Liver (tissue), 9 donors: ENCODE data around the gene CEACAM6. TPM values are rescaled to one million over a fixed set of nuclear protein-coding genes. Genes with fewer than 3 reads are reported as not detected.

Experiments
- DNase-seq: peaks from one replicate; pipeline ENCODE4 v3.0.0-alpha.2; 2017; ENCODE audit warnings: low spot score
- H3K27ac ChIP-seq, 2 donors: one replicate each; pipeline ENCODE4 v1.7.0; 2013; ENCODE audit warnings: inconsistent platforms in 2 of 2, low read length in 2 of 2, control low read depth in 1 of 2, low read depth in 1 of 2, mild to moderate bottlenecking in 1 of 2
- H3K27me3 ChIP-seq, 4 donors: one replicate each; pipeline versions ENCODE4 v1.6.1 to v1.7.0; 2013; ENCODE audit warnings: low read length in 3 of 4, inconsistent platforms in 1 of 4, mild to moderate bottlenecking in 1 of 4, moderate library complexity in 1 of 4; ENCODE audit not compliant: control insufficient read depth in 4 of 4, insufficient read depth in 4 of 4
- H3K36me3 ChIP-seq, 4 donors: one replicate each; pipeline versions ENCODE4 v1.6.1 to v1.7.0; 2013; ENCODE audit warnings: low read length in 3 of 4, mild to moderate bottlenecking in 3 of 4, low read depth in 1 of 4, moderate library complexity in 1 of 4; ENCODE audit not compliant: control insufficient read depth in 4 of 4, insufficient read depth in 3 of 4
- H3K4me1 ChIP-seq, 4 donors: one replicate each; pipeline versions ENCODE4 v1.6.1 to v1.7.0; 2013; ENCODE audit warnings: low read length in 3 of 4, mild to moderate bottlenecking in 3 of 4, moderate library complexity in 1 of 4; ENCODE audit not compliant: control insufficient read depth in 4 of 4, insufficient read depth in 4 of 4
- H3K4me3 ChIP-seq, 3 donors: one replicate each; pipeline versions ENCODE4 v1.6.1 to v1.7.0; 2013; ENCODE audit warnings: low read length in 3 of 3, control low read depth in 1 of 3, low read depth in 1 of 3, mild to moderate bottlenecking in 1 of 3
- H3K9ac ChIP-seq, 2 donors: one replicate each; pipeline ENCODE4 v1.7.0; 2013; ENCODE audit warnings: low read length in 2 of 2, mild to moderate bottlenecking in 2 of 2, moderate library complexity in 2 of 2, control low read depth in 1 of 2, low read depth in 1 of 2
- H3K9me3 ChIP-seq, 4 donors: one replicate each; pipeline versions ENCODE4 v1.6.1 to v1.7.0; 2013; ENCODE audit warnings: low read length in 3 of 4; ENCODE audit not compliant: control insufficient read depth in 4 of 4
- ATF3 ChIP-seq: IDR thresholded peaks from 2 replicates; pipeline ENCODE4 v1.6.1; 2016; ENCODE audit warnings: antibody characterized with exemption
- CTCF ChIP-seq: fragments of 150-350 bp; IDR thresholded peaks from 2 replicates; pipeline ENCODE4 v1.5.1; 2017; ENCODE audit warnings: improper control_type of control experiment, low read depth, low read length; ENCODE audit not compliant: missing input control
- EGR1 ChIP-seq, 2 donors: IDR thresholded peaks; 2 replicates each; pipeline ENCODE4 v1.6.1; 2016 to 2018; ENCODE audit warnings: antibody characterized with exemption in 2 of 2, low read depth in 2 of 2
- GABPA ChIP-seq, 2 donors: IDR thresholded peaks in 1 of 2; conservative IDR thresholded peaks in 1 of 2; 2 replicates each; pipeline ENCODE4 v1.6.1; 2016; ENCODE audit warnings: antibody characterized with exemption in 2 of 2, mild to moderate bottlenecking in 1 of 2, moderate library complexity in 1 of 2
- HNF4A ChIP-seq, 2 donors: conservative IDR thresholded peaks; 2 replicates each; pipeline ENCODE4 v1.6.1; 2016; ENCODE audit warnings: antibody characterized with exemption in 2 of 2, mild to moderate bottlenecking in 2 of 2
- HNF4G ChIP-seq: IDR thresholded peaks from 2 replicates; pipeline ENCODE4 v1.6.1; 2016; ENCODE audit warnings: antibody characterized with exemption
- JUND ChIP-seq, 2 donors: IDR thresholded peaks; 2 replicates each; pipeline ENCODE4 v1.6.1; 2016; ENCODE audit warnings: antibody characterized with exemption in 2 of 2
- MAX ChIP-seq: IDR thresholded peaks from 2 replicates; pipeline ENCODE4 v1.6.1; 2016; ENCODE audit warnings: antibody characterized with exemption
- NR2F2 ChIP-seq: IDR thresholded peaks from 2 replicates; pipeline ENCODE4 v1.6.1; 2016; ENCODE audit warnings: antibody characterized with exemption
- RAD21 ChIP-seq, 2 donors: IDR thresholded peaks; 2 replicates each; pipeline ENCODE4 v1.6.1; 2016; ENCODE audit warnings: antibody characterized with exemption in 2 of 2, mild to moderate bottlenecking in 2 of 2
- REST ChIP-seq: IDR thresholded peaks from 2 replicates; pipeline ENCODE4 v1.6.1; 2016; ENCODE audit warnings: antibody characterized with exemption, mild to moderate bottlenecking
- SP1 ChIP-seq: IDR thresholded peaks from 2 replicates; pipeline ENCODE4 v1.6.1; 2018; ENCODE audit warnings: antibody characterized with exemption, mild to moderate bottlenecking
- TAF1 ChIP-seq: conservative IDR thresholded peaks from 2 replicates; pipeline ENCODE4 v1.6.1; 2016; ENCODE audit warnings: antibody characterized with exemption, mild to moderate bottlenecking
- YY1 ChIP-seq: IDR thresholded peaks from 2 replicates; pipeline ENCODE4 v1.6.1; 2016; ENCODE audit warnings: antibody characterized with exemption, mild to moderate bottlenecking
- ZBTB33 ChIP-seq: IDR thresholded peaks from 2 replicates; pipeline ENCODE4 v1.6.1; 2016; ENCODE audit warnings: antibody characterized with exemption
- WGBS: extraction: QIAGEN DNeasy Blood & Tissue Kit; methylation state at CpG from one replicate; pipeline ENCODE4 v1.1.7; 2013; 5-methylcytosine and 5-hydroxymethylcytosine counted together
- polyA plus RNA-seq, 2 donors: library from polyadenylated mRNA; stranded (reverse) in 1 of 2; unstranded in 1 of 2; fragments of 200-250 nt in 1 of 2; fragments of >200 nt in 1 of 2; fragmentation: Nextera tagmentation in 1 of 2; extraction: Ambion mirVana in 1 of 2; gene quantifications; one replicate each; pipeline versions ENCODE4 v1.2.1 to v1.2.3, GENCODE V29; 2013 to 2015
- total RNA-seq, 2 donors: library from RNA; depleted of rRNA; stranded (reverse); fragments of >200 nt; gene quantifications; one replicate each; pipeline ENCODE4 v1.2.3, GENCODE V29; 2014
- donor health status: healthy.
- donor health status: healthy.
- donor health status: healthy.
- donor health status: healthy.
- donor health status: healthy.

Gene CEACAM6
- total and polyA plus RNA-seq, 4 donors = 0.08 to 2.4 (median 0.28) TPM; not detected in 1

GRCh38 chr19:41720103-41720502 lies 35.2 kb upstream of the CEACAM6 start:
- Histone ChIP-seq H3K4me3 (no peak overlapping the region), H3K9me3 (no peaks in the 10 kb centered on the region), H3K4me1 (no peaks in the 10 kb centered on the region), H3K36me3 (no peaks in the 10 kb centered on the region), H3K27me3 (peaks cover 0 to 8% (median 0%) of the 10 kb centered on the region in 4 donors), H3K9ac (no peak overlapping the region), H3K27ac (no peak overlapping the region)
- 80% methylated on average over 3 of the region's 3 CpGs for WGBS
- no peak for DNase-seq
- TF ChIP-seq MAX (no peak), RAD21 (IDR thresholded peaks at IDR 0.05) (no peak), ATF3 (no peak), CTCF (no peak), EGR1 (IDR thresholded peaks at IDR 0.05; ENCODE audit: low read depth in 2 of 2) (no peak), GABPA (IDR thresholded peaks at IDR 0.05 in 1 of 2, conservative IDR thresholded peaks at IDR 0.05 in 1 of 2) (no peak), YY1 (no peak), REST (no peak), SP1 (no peak), ZBTB33 (no peak), HNF4A (conservative IDR thresholded peaks at IDR 0.05) (no peak), HNF4G (no peak), JUND (IDR thresholded peaks at IDR 0.05) (no peak), TAF1 (no peak), NR2F2 (no peak)

GRCh38 chr19:41726493-41726892 lies 28.8 kb upstream of the CEACAM6 start:
- no peaks in the 10 kb centered on the region for H3K4me1 ChIP-seq

More at GRCh38 chr19:41726493-41726892, 28.8 kb upstream of the CEACAM6 start:
- no peak for DNase-seq
- peaks cover 0 to 9% (median 1%) of the 10 kb centered on the region in 4 donors for H3K27me3 ChIP-seq
- no peak overlapping the region for H3K4me3 ChIP-seq
- H3K9me3 ChIP-seq = no peaks in the 10 kb centered on the region
- H3K27ac ChIP-seq = no peak overlapping the region
- no peaks in the 10 kb centered on the region for H3K36me3 ChIP-seq
- TF ChIP-seq ZBTB33 = no peak
- TF ChIP-seq MAX = no peak
- TF ChIP-seq YY1 = no peak
- TF ChIP-seq SP1 = no peak
- TF ChIP-seq JUND (IDR thresholded peaks at IDR 0.05) = no peak
- 30% methylated on average over 5 of the region's 5 CpGs for WGBS
- H3K9ac ChIP-seq = no peak overlapping the region
